Duodenal mucosa (tissue), 2 donors: ENCODE data around the gene PRIMA1.
"Not testable (repeated sequence)": the region's sequence is repeated elsewhere in the genome, so short reads cannot be mapped to it uniquely, and the experiment has no call there.

Experiments
- H3K27ac ChIP-seq: one replicate; pipeline ENCODE4 v1.7.0; 2013; ENCODE audit warnings: low read depth, low read length
- H3K27me3 ChIP-seq, 2 donors: one replicate each; pipeline ENCODE4 v1.7.0; 2013; ENCODE audit warnings: low read length in 2 of 2, control low read depth in 1 of 2; ENCODE audit not compliant: insufficient read depth in 2 of 2, control insufficient read depth in 1 of 2
- H3K36me3 ChIP-seq, 2 donors: one replicate each; pipeline ENCODE4 v1.7.0; 2013; ENCODE audit warnings: low read length in 2 of 2, control low read depth in 1 of 2; ENCODE audit not compliant: insufficient read depth in 2 of 2, control insufficient read depth in 1 of 2
- H3K4me1 ChIP-seq, 2 donors: one replicate each; pipeline ENCODE4 v1.7.0; 2013; ENCODE audit warnings: low read length in 2 of 2, control low read depth in 1 of 2; ENCODE audit not compliant: insufficient read depth in 2 of 2, control insufficient read depth in 1 of 2
- H3K4me3 ChIP-seq, 2 donors: one replicate each; pipeline ENCODE4 v1.7.0; 2013; ENCODE audit warnings: low read length in 2 of 2, low read depth in 1 of 2
- H3K9ac ChIP-seq, 2 donors: one replicate each; pipeline ENCODE4 v1.7.0; 2013; ENCODE audit warnings: low read length in 2 of 2, low read depth in 1 of 2
- H3K9me3 ChIP-seq, 2 donors: one replicate each; pipeline ENCODE4 v1.7.0; 2013; ENCODE audit warnings: low read length in 2 of 2, control low read depth in 1 of 2; ENCODE audit not compliant: control insufficient read depth in 1 of 2

PRIMA1 gene

DNA sequence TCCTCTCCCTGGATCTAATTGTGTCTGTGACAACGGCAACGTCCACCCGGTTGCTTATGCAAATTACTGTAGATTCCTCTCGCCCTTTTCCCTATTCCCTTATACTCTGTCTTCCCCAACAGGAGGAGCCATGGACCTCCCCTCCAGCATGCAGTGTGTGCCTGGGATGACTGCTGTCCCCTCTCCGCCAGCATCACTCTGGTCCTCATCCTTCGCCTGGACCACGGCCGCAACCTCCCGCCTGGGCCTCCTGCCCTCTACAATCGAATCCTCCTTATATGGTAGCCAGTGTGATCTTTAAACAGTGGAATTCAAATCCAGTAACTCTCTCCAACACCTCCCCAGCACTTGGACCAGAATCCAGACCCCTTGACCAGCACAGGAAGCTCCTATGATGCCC is 30.6 kb upstream of the PRIMA1 start:
- Histone ChIP-seq H3K27me3 (peaks cover 0 to 3% of the 10 kb centered on the region in 2 donors), H3K9ac (no peak overlapping the region), H3K4me1 (no peaks in the 10 kb centered on the region), H3K36me3 (no peaks in the 10 kb centered on the region), H3K9me3 (peaks cover 8 to 13% of the 10 kb centered on the region in 2 donors), H3K4me3 (no peak overlapping the region), H3K27ac (no peak overlapping the region)

DNA sequence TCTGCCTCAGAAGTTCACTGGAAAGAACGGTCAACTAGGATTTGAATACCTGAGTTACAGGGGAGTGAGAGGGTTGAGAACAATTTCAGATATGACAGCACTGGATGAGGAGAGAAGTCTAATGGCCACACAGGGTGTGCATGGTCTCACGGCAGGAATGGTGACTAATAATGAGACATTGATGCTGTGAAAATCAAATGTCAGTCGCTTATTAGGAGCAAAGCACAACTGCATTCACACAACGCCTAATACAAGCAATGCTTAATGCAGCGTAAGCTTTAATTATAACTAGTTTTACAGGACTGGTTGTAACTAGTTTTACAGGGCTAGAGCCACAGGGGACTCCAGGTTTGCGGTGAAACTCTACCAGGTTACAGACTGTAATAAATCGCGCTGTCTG is 23.4 kb upstream of the PRIMA1 start:
- Histone ChIP-seq H3K27ac (no peak overlapping the region), H3K27me3 (no peaks in the 10 kb centered on the region), H3K9ac (no peak overlapping the region), H3K4me3 (no peak overlapping the region), H3K36me3 (no peaks in the 10 kb centered on the region), H3K9me3 (peaks cover 8 to 14% of the 10 kb centered on the region in 2 donors), H3K4me1 (no peaks in the 10 kb centered on the region)

DNA sequence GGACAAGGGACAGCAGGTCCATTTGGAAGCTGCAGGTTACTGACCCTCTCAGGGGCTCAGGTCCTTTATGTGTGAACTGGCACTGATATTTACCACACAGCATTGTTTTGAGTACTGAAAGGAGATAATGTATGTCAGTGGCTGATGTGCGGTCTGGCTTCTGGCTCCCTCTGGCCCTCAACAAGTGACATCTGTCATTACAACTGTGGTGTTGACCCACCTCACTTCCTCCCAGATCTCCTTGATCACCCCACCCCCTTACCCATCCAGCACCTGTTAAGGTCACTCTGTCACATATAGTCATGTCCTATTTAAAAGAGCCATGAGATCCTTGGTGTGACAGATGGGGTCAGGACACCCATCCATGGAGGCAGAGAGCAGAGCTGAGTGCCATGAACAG is 22.7 kb upstream of the PRIMA1 start:
- Histone ChIP-seq H3K9ac (no peak overlapping the region), H3K36me3 (no peaks in the 10 kb centered on the region), H3K4me1 (no peaks in the 10 kb centered on the region), H3K27ac (no peak overlapping the region), H3K9me3 (peaks cover 8 to 14% of the 10 kb centered on the region in 2 donors), H3K4me3 (no peak overlapping the region), H3K27me3 (no peaks in the 10 kb centered on the region)

DNA sequence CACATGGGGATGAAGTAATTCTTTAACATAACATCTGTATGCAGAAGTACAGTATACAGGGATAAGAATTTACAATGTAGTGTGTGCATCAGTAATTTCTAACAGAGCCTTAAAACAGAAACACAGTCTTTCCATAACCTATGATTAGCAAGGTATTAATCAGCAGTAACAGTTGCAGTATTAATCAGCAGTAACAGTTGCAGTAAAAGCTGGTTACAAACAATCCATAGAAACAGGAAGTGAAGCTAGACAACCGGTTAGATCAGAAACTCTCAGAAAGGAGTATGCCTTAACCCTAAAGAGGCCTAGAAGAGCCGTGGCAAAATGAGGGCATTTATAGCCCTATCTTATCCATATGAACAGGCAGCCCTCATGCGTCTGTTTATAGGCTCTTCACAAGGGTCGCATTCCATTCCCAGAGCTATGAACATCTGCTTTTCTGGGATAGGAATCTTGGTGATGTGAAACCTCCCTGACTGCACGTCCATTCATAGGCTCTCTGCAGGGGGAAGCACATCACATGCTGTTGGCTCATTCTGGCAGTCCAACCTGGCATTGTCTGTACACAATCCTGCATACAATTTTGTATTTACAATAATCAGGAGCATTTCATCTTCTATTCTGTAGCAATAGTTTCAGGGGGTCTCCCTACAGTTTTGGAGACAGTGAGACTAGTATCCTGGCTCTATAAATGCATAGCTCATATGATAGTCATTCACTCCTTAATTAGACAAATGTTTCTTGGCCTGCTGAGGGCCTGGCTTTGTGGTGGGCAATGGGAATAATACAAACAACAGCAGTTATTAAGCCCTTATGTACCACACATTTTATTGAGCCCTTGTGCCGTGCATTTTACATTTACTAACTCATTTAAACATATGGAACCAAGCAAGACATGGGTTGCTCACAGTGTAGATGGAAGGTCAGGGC is 21.5 kb upstream of the PRIMA1 start:
- not testable (repeated sequence) for H3K4me3 ChIP-seq, H3K36me3 ChIP-seq, H3K27me3 ChIP-seq, H3K9ac ChIP-seq, H3K4me1 ChIP-seq, H3K9me3 ChIP-seq, H3K27ac ChIP-seq

DNA sequence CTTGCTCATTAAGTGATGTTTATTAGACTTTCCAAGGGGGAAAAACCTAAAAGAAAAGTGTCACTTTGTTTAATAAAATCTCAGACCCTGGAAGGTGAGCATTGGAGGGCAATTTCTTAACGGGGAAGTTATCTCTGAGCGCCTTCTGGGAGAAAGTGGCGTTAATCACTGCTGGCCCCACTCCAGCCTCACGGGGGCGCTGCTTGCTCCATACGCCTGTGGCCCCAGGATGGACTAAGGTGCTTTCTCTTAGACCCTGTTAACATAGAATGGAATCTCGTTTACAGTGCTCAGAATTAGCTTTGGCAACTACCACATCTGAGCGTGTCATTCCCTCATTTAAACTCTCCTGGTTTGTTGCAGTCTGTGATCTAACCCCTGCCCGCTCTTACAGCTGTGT is 16.4 kb upstream of the PRIMA1 start:
- no peak overlapping the region for H3K4me3 ChIP-seq
- no peak overlapping the region for H3K27ac ChIP-seq

DNA sequence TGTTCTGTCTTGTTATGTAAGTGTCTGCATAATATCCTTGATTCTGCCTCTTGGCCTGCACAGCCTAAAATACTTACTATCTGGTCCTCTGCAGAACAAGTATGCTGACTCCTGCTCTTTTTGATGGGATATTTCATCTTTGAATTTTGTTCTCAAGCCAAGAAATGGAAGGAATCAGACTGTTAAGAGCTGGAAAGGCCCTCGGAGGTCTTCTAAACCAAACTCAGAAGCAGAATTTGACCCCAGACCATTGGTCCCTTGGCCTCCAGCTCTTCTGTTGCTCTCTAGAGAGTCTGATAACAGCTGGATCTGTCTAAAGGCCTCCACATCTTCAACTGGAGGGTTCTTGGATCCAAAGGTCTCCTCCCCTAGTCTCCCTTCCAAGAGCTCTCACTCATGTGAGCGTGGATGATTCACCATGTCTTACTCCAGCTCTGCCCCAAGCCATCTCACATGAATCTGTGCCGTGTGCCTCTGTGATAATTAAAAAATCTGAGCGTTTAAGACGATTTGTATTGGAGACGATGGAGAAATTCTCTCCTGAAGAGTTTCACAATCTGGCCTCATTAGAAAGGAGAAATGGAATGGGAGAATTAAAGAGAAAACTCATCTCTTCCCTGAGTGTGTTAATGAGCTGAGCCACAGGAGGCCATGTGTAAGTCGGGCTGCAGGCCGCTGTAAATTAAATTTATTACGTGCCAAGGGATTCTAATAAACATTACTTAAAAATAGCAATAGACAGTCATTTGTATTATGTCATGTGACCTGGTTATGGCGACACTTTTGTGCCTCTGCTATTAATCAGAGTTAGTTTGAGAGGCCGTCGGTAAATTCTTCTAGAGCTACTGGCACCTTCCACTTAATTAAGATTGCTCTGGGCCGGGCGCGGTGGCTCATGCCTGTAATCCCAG is 15.4 kb upstream of the PRIMA1 start:
- H3K4me1 ChIP-seq = no peaks in the 10 kb centered on the region
- H3K27me3 ChIP-seq = no peaks in the 10 kb centered on the region
- H3K9me3 ChIP-seq = no peaks in the 10 kb centered on the region
- no peaks in the 10 kb centered on the region for H3K36me3 ChIP-seq
- H3K4me3 ChIP-seq = no peak overlapping the region
- H3K27ac ChIP-seq = no peak overlapping the region
- no peak overlapping the region for H3K9ac ChIP-seq

More for the DNA sequence above, 16.4 kb upstream of the PRIMA1 start:
- no peaks in the 10 kb centered on the region for H3K27me3 ChIP-seq
- no peaks in the 10 kb centered on the region for H3K9me3 ChIP-seq
- H3K4me1 ChIP-seq = no peaks in the 10 kb centered on the region
- H3K36me3 ChIP-seq = no peaks in the 10 kb centered on the region
- no peak overlapping the region for H3K9ac ChIP-seq

DNA sequence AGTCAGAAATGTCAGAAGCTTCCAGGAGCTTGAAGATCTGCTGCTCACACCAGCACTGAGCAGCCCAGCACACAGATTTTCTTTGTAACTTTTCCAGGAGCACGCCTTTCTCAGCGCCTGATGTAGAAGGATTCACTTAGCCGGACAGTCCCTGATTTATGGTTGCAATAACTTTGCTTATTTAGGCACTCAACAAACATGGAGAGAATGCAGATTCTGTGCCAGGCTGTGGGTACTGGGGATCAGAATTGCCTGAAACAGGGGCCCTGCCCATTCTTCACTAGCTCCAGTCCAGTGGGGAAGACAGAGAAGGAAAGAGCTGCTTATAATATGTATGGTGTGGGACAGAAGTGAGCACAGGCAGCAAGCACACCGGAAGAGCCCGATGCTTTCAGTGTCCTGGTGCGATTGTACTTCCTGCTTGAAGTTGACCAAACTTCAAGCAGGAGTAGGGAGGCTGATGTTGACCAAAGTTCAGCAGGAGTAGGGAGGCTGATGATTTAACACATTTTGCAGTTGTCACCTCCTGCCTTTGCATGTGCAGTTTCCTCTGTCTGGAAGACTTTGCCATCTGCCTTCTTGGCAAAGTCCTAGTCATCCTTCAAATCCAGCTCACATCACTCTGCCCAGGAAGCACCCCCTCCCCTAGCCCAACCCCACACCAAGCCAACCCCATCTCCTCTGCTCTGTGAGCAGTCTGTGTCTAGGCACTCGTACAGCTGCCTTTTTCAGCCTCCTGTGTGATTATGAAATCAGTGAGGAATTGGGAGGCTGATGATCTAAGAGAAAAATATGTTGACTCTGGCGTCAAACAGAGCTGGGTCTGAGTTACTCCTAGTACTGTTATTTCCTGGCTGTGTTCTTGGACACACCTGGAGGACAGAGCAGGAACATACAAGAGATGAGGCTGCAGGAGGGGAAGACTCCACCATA is 12.0 kb upstream of the PRIMA1 start:
- Histone ChIP-seq H3K9ac (no peak overlapping the region), H3K27ac (no peak overlapping the region), H3K9me3 (no peaks in the 10 kb centered on the region), H3K4me3 (no peak overlapping the region), H3K36me3 (no peaks in the 10 kb centered on the region), H3K4me1 (no peaks in the 10 kb centered on the region), H3K27me3 (peaks cover 0 to 2% of the 10 kb centered on the region in 2 donors)

DNA sequence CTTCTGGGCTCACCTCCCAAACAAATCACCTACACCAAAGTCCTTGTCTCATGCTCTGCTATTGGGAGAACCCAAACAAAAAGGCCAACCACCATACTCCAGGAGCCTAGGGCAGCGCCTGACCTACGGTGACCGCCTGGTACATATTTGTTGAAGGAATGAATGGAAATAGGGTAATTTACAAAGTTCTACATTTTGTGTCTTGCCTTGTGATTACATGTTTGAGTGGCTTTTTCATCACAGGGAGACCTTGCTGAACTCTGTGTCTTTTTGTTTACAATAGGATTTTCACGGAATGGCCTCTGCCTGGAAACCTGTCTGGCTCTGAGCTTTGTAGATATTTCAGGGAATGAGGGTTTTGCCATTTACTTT is 11.3 kb upstream of the PRIMA1 start:
- no peak overlapping the region for H3K9ac ChIP-seq
- no peak overlapping the region for H3K27ac ChIP-seq
- H3K27me3 ChIP-seq = peaks cover 0 to 2% of the 10 kb centered on the region in 2 donors
- no peaks in the 10 kb centered on the region for H3K4me1 ChIP-seq
- H3K36me3 ChIP-seq = no peaks in the 10 kb centered on the region
- H3K4me3 ChIP-seq = no peak overlapping the region
- H3K9me3 ChIP-seq = no peaks in the 10 kb centered on the region

DNA sequence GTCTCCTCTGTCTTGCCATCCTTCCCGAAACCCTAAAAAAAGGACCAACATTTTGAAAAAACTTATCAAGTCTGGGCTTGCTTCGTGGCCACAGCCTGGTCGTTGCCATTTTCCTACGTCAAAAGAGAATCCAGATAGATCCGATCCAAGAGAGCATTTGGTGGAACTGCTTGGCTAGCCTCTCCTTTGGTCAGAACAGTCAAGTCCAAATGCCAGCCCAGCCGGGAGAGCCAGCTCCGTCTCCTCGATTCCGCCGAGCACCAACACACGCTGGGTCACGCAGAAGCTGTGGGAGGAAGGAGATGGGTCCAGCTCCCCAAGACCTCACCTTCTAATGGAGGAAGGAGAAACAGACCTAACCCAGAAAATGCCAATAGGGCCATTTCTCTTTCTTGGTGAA is 9.3 kb upstream of the PRIMA1 start:
- Histone ChIP-seq H3K4me1 (no peaks in the 10 kb centered on the region), H3K27me3 (peaks cover 0 to 2% of the 10 kb centered on the region in 2 donors), H3K27ac (no peak overlapping the region), H3K9ac (no peak overlapping the region), H3K4me3 (no peak overlapping the region), H3K36me3 (no peaks in the 10 kb centered on the region), H3K9me3 (no peaks in the 10 kb centered on the region)
